ENCODE results near the gene PNPLA7. TPM values are rescaled to one million over a fixed set of nuclear protein-coding genes. Genes with fewer than 3 reads are reported as not detected.

PNPLA7 gene
- total and polyA plus RNA-seq, 2 donors (not counting 1 experiment from before 2014, with no cell fraction given): 18.7 to 29.9 TPM

DNA sequence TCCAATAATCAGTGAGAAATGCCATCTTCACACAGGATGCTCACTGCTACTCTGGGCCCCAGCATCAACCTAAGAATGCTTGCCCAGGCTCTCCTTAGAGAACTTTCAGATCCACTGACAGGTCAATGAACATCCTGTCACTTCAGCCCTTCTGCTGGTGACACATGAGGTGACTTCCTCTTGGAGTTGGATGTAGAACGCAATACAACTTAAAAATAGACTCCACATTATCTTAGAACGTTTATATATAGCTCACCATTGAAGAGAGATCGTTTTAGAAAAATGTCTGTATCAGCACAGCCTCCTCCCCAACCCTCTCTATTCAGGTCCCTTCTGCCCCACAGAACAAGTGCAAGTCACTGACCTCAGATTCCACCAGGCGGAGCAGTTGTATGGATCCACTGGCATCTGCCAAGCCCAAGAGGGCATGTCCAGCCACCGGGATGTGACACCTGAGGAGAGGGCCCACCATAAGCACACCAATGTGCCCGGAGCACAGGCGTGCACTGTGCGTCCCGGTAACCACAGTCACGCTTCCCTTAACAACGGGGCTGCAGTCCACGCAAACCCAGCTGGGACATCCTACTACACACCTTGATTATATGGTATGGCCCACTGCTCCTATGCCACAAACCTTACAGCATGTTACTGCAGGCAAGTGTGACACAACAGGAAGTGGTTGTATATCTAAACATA lies 25.7 kb upstream of the PNPLA7 start:
- Histone ChIP-seq H3K79me2 (ENCODE audit: control insufficient read depth, insufficient read depth, low read length) (peaks cover 41% of the 10 kb centered on the region), H4K20me1 (ENCODE audit: control insufficient read depth, insufficient read depth, low read length, poor library complexity, severe bottlenecking) (peaks cover 34% of the 10 kb centered on the region), H3K36me3 (replicated peaks in 1 of 2; ENCODE audit: control extremely low read depth in 1 of 2, control insufficient read depth in 1 of 2, extremely low read depth in 1 of 2, insufficient read depth in 2 of 2, low read length in 1 of 2) (peaks cover 6 to 32% of the 10 kb centered on the region in 2 experiments), H3K4me2 (replicated peaks; ENCODE audit: low read depth, low read length, poor library complexity, severe bottlenecking) (peak overlapping the region; percentile 22), H3K27me3 (replicated peaks in 1 of 4; ENCODE audit: control extremely low read depth in 1 of 4, control insufficient read depth in 3 of 4, insufficient read depth in 4 of 4, low read length in 3 of 4) (no peaks in the 10 kb centered on the region), H3K4me1 (ENCODE audit: control insufficient read depth in 2 of 2, insufficient read depth in 2 of 2, low read length in 2 of 2) (peaks cover 18 to 30% of the 10 kb centered on the region in 2 donors), H3K9ac (ENCODE audit: low read length) (no peak overlapping the region), H2AFZ (ENCODE audit: insufficient read depth, low read depth, low read length, poor library complexity, severe bottlenecking) (no peak overlapping the region), H3K9me3 (ENCODE audit: control extremely low read depth in 1 of 3, control insufficient read depth in 2 of 3, insufficient read depth in 1 of 3, low read length in 2 of 3) (no peaks in the 10 kb centered on the region), H3K4me3 (ENCODE audit: control extremely low read depth in 1 of 5, extremely low read depth in 1 of 5, insufficient read depth in 1 of 5, low read depth in 2 of 5, low read length in 4 of 5) (no peak overlapping the region), H3K27ac (ENCODE audit: low read length in 2 of 2) (peak overlapping the region in 1 of 2 donors; percentile 50)
- intact Hi-C loops (cut with micrococcal nuclease): no loop called here
- Mint-ChIP-seq H3K4me1 (peaks cover 26% of the 10 kb centered on the region), H3K4me3 (peak overlapping the region; percentile 37), H3K27ac (peak overlapping the region; percentile 69), H3K27me3 (no peaks in the 10 kb centered on the region), H3K9me3 (ENCODE audit: insufficient read depth) (no peaks in the 10 kb centered on the region)
- ATAC-seq (ENCODE audit: low read depth) (no peak), DNase-seq (no peak)
- ChIA-PET POLR2A (no interaction called here), CTCF (interaction anchor here (1.4 kb wide), 1 partner anchor 43 kb away, joined by 3 read pairs; the partner anchor contains the start of gene EHMT1)
- 84% methylated on average over 6 of the region's 12 CpGs for WGBS (ENCODE audit: insufficient coverage)
- TF ChIP-seq, protein P1, sequence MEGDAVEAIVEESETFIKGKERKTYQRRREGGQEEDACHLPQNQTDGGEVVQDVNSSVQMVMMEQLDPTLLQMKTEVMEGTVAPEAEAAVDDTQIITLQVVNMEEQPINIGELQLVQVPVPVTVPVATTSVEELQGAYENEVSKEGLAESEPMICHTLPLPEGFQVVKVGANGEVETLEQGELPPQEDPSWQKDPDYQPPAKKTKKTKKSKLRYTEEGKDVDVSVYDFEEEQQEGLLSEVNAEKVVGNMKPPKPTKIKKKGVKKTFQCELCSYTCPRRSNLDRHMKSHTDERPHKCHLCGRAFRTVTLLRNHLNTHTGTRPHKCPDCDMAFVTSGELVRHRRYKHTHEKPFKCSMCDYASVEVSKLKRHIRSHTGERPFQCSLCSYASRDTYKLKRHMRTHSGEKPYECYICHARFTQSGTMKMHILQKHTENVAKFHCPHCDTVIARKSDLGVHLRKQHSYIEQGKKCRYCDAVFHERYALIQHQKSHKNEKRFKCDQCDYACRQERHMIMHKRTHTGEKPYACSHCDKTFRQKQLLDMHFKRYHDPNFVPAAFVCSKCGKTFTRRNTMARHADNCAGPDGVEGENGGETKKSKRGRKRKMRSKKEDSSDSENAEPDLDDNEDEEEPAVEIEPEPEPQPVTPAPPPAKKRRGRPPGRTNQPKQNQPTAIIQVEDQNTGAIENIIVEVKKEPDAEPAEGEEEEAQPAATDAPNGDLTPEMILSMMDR (IDR thresholded peaks at IDR 0.05): no peak
- TF ChIP-seq EZH2 (IDR thresholded peaks at IDR 0.05; ENCODE audit: borderline replicate concordance, insufficient read depth, low read depth, low read length, poor library complexity, severe bottlenecking): no peak

GRCh38 chr9:137575364-137575715 lies 25.1 kb upstream of the PNPLA7 start:
- H3K4me3 ChIP-seq (ENCODE audit: control extremely low read depth in 1 of 5, extremely low read depth in 1 of 5, insufficient read depth in 1 of 5, low read depth in 2 of 5, low read length in 4 of 5): no peak overlapping the region
- intact Hi-C loops (cut with micrococcal nuclease): no loop called here
- no peak overlapping the region for H2AFZ ChIP-seq (ENCODE audit: insufficient read depth, low read depth, low read length, poor library complexity, severe bottlenecking)
- ChIA-PET POLR2A (no interaction called here), CTCF (interaction anchor here (1.4 kb wide), 1 partner anchor 43 kb away, joined by 3 read pairs; the partner anchor contains the start of gene EHMT1)
- H3K79me2 ChIP-seq (ENCODE audit: control insufficient read depth, insufficient read depth, low read length): peaks cover 45% of the 10 kb centered on the region
- H3K27ac Mint-ChIP-seq: peak overlapping the region; percentile 69
- H3K27ac ChIP-seq (ENCODE audit: low read length in 2 of 2): peak overlapping the region in 1 of 2 donors; percentile 50
- no peak overlapping the region for H3K9ac ChIP-seq (ENCODE audit: low read length)
- 90% methylated on average over 9 of the region's 9 CpGs for WGBS (ENCODE audit: insufficient coverage)
- TF ChIP-seq EZH2 (IDR thresholded peaks at IDR 0.05; ENCODE audit: borderline replicate concordance, insufficient read depth, low read depth, low read length, poor library complexity, severe bottlenecking): no peak
- TF ChIP-seq, protein P1 (IDR thresholded peaks at IDR 0.05): no peak
- H3K27me3 Mint-ChIP-seq: no peaks in the 10 kb centered on the region
- no peaks in the 10 kb centered on the region for H3K9me3 ChIP-seq (ENCODE audit: control extremely low read depth in 1 of 3, control insufficient read depth in 2 of 3, insufficient read depth in 1 of 3, low read length in 2 of 3)
- H4K20me1 ChIP-seq (ENCODE audit: control insufficient read depth, insufficient read depth, low read length, poor library complexity, severe bottlenecking): peaks cover 39% of the 10 kb centered on the region
- ATAC-seq (ENCODE audit: low read depth) (no peak), DNase-seq (no peak)
- peaks cover 8 to 35% of the 10 kb centered on the region in 2 experiments for H3K36me3 ChIP-seq (replicated peaks in 1 of 2; ENCODE audit: control extremely low read depth in 1 of 2, control insufficient read depth in 1 of 2, extremely low read depth in 1 of 2, insufficient read depth in 2 of 2, low read length in 1 of 2)
- no peak overlapping the region for H3K4me3 Mint-ChIP-seq
- H3K9me3 Mint-ChIP-seq (ENCODE audit: insufficient read depth): no peaks in the 10 kb centered on the region
- no peaks in the 10 kb centered on the region for H3K27me3 ChIP-seq (replicated peaks in 1 of 4; ENCODE audit: control extremely low read depth in 1 of 4, control insufficient read depth in 3 of 4, insufficient read depth in 4 of 4, low read length in 3 of 4)
- peaks cover 18 to 30% of the 10 kb centered on the region in 2 donors for H3K4me1 ChIP-seq (ENCODE audit: control insufficient read depth in 2 of 2, insufficient read depth in 2 of 2, low read length in 2 of 2)
- H3K4me2 ChIP-seq (replicated peaks; ENCODE audit: low read depth, low read length, poor library complexity, severe bottlenecking): peak overlapping the region; percentile 22
- H3K4me1 Mint-ChIP-seq: peaks cover 30% of the 10 kb centered on the region

Measured in B cell (primary cell).